Epithelial cell of esophagus (primary cell): ENCODE data around the gene RPTOR.

Experiments
- DNase-seq: peaks from one replicate; pipeline ENCODE4 v3.0.0; 2010; ENCODE audit warnings: low read depth
- H3K4me3 ChIP-seq: 2 replicates; pipeline ENCODE4 v1.5.1; 2011; ENCODE audit warnings: mild to moderate bottlenecking, low read length, control low read depth
- CTCF ChIP-seq: IDR thresholded peaks from 2 replicates; pipeline ENCODE4 v1.5.1; 2011; ENCODE audit warnings: low read depth, mild to moderate bottlenecking, low read length, control low read depth, inconsistent platforms; ENCODE audit not compliant: insufficient read depth; ENCODE audit errors: missing control alignments

RPTOR gene

DNA sequence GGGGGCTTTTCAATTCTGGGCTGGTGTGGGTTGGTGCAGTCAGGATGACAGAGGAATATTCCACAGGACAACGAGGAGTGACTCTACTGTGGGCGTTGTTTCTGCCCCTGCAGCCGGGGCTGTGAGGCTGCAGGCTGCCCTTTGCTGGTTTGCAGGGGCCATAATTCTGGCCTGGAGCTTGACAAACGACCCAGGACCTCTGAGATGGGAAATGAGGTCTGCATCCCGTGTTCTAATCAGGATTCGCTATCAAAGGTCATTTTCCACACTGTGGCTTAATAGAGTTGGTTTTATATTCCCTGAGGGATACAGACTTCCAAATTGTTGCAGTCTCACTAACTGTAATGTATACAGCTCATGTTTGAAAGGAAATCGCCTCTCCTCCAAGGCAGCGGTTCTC, 180.9 kb downstream of the RPTOR start:
- no peak overlapping the region for H3K4me3 ChIP-seq
- DNase-seq: no peak
- no peak for TF ChIP-seq CTCF

DNA sequence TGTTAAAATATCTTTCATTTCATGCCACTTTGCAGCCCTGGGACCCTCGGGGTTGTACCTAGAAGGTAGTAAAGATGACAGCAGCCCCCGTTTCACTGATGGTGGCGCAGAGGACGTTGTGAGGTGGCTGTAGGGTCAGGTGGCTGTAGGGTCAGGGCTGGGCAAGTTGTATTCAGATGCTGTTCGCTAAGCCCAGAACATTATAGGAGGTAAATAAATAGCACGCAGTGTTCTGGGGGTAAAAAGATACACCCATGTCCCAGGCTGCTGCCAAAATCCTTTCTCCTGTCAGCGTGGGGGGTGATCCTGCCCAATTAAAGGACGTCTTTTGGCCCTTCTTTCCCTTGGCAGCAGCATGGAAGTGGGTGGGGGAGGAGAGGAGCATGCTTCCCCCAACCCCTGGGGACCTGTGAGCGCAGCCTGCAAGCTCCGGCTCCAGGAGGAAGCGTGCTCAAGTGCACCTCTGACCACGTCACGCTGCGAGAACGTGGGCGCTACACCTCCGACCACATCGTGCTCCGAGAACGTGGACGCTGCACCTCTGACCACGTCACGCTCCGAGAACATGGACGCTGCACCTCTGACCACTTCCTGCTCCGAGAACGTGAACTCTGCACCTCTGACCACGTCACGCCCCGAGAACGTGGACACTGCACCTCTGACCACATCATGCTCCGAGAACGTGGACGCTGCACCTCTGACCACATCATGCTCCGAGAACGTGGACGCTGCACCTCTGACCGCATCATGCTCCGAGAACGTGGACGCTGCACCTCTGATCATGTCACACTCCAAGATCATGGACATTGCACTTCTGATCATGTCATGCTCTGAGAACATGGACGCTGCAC, 182.1 kb downstream of the RPTOR start:
- H3K4me3 ChIP-seq: no peak overlapping the region
- DNase-seq: no peak
- no peak for TF ChIP-seq CTCF

DNA sequence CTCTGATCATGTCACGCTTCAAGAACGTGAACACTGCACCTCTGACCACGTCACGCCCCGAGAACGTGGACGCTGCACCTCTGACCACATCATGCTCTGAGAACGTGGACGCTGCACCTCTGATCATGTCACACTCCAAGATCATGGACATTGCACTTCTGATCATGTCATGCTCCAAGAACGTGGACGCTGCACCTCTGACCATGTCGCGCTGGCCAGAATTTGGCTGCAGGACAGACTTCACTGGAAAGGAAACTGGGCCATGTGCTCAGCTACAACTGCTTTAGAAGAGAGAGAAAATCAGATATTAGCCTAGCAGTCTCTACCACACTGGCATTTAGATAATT, 182.7 kb downstream of the RPTOR start:
- DNase-seq: no peak
- no peak for TF ChIP-seq CTCF
- no peak overlapping the region for H3K4me3 ChIP-seq

- TF ChIP-seq CTCF: no peak
- DNase-seq: no peak
- H3K4me3 ChIP-seq: no peak overlapping the region
Measured at GRCh38 chr17:80729016-80729415, 184.4 kb downstream of the RPTOR start.

- no peak for DNase-seq
- TF ChIP-seq CTCF: no peak
- H3K4me3 ChIP-seq: no peak overlapping the region
Measured at GRCh38 chr17:80729761-80730160, 185.1 kb downstream of the RPTOR start.

GRCh38 chr17:80730739-80731138, 186.1 kb downstream of the RPTOR start:
- H3K4me3 ChIP-seq: no peak overlapping the region
- no peak for TF ChIP-seq CTCF
- no peak for DNase-seq

DNA sequence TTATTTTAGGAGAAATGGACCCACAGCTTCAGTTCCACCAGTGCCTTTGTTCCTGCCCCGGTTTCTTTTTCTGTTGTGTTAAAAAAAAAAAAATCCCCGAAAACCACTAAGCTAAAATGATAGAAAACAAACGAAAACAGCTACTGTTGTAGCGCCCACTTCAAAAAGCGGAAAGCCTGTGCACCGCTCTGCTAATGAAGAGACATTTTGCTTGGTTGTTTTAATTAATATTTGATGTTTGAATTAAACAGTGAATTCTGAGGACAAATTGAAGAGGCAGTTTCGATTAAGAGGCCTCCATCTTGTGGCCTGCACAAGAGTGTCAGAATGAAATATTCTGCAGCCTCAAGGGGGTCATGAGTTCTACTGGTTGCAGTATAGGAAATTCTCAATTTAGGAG, 186.7 kb downstream of the RPTOR start:
- no peak for DNase-seq
- no peak overlapping the region for H3K4me3 ChIP-seq
- TF ChIP-seq CTCF: no peak
